Hepatocyte (in vitro differentiated cells): Measurements from ENCODE around the gene SH3YL1. TPM values are rescaled to one million over a fixed set of nuclear protein-coding genes. Genes with fewer than 3 reads are reported as not detected.

Experiments used
- DNase-seq: peaks from one replicate; pipeline ENCODE4 v3.0.0-alpha.2; 2016; ENCODE audit warnings: low spot score
- H2AFZ ChIP-seq: fragments of 200-600 bp; sonication (generic); 2 replicates; pipeline ENCODE4 v1.6.0; 2016; ENCODE audit warnings: antibody characterized with exemption, mild to moderate bottlenecking
- H3K27ac ChIP-seq: fragments of 200-600 bp; sonication (generic); 2 replicates; pipeline ENCODE4 v1.5.1; 2016; ENCODE audit warnings: mild to moderate bottlenecking
- H3K27me3 ChIP-seq: fragments of 200-600 bp; sonication (generic); 2 replicates; pipeline ENCODE4 v1.6.1; 2016
- H3K36me3 ChIP-seq: fragments of 200-600 bp; sonication (generic); replicated peaks from 2 replicates; pipeline ENCODE4 v1.5.1; 2016; ENCODE audit warnings: low read depth; ENCODE audit not compliant: insufficient read depth
- H3K4me1 ChIP-seq: fragments of 200-600 bp; sonication (generic); 2 replicates; pipeline ENCODE4 v1.5.1; 2016; ENCODE audit warnings: mild to moderate bottlenecking, moderate library complexity; ENCODE audit not compliant: insufficient read depth
- H3K4me2 ChIP-seq: fragments of 200-600 bp; sonication (generic); 2 replicates; pipeline ENCODE4 v1.6.0; 2016
- H3K4me3 ChIP-seq: fragments of 200-600 bp; sonication (generic); 2 replicates; pipeline ENCODE4 v1.5.1; 2016; ENCODE audit warnings: mild to moderate bottlenecking
- H3K79me2 ChIP-seq: fragments of 200-600 bp; sonication (generic); 2 replicates; pipeline ENCODE4 v1.6.0; 2017; ENCODE audit warnings: mild to moderate bottlenecking
- H3K9me2 ChIP-seq: fragments of 200-600 bp; sonication (generic); replicated peaks from 2 replicates; pipeline ENCODE4 v1.6.0; 2017; ENCODE audit warnings: mild to moderate bottlenecking; ENCODE audit not compliant: insufficient read depth
- H3K9me3 ChIP-seq: fragments of 200-600 bp; sonication (generic); 2 replicates; pipeline ENCODE4 v1.5.1; 2016; ENCODE audit warnings: low read depth, mild to moderate bottlenecking
- H4K20me1 ChIP-seq: fragments of 200-600 bp; sonication (generic); 2 replicates; pipeline ENCODE4 v1.6.0; 2016; ENCODE audit warnings: mild to moderate bottlenecking; ENCODE audit not compliant: insufficient read depth, poor library complexity, severe bottlenecking
- EZH2 ChIP-seq: fragments of 200-600 bp; sonication (generic); IDR thresholded peaks from 2 replicates; pipeline ENCODE4 v1.6.1; 2016; ENCODE audit warnings: antibody characterized with exemption, mild to moderate bottlenecking, borderline replicate concordance
- EZH2phosphoT487 ChIP-seq: fragments of 200-600 bp; sonication (generic); IDR thresholded peaks from one replicate; pipeline ENCODE4 v1.6.1; 2018; ENCODE audit warnings: antibody characterized with exemption, mild to moderate bottlenecking, low read depth, moderate library complexity; ENCODE audit not compliant: unreplicated experiment, severe bottlenecking
- WGBS: methylation state at CpG from one replicate; pipeline ENCODE4 v1.1.6; 2016; ENCODE audit warnings: low lambda C conversion rate; ENCODE audit errors: missing lambda C conversion rate; 5-methylcytosine and 5-hydroxymethylcytosine counted together
- polyA plus RNA-seq: library from polyadenylated mRNA; unstranded; fragments of >200 nt; fragmentation: Nextera tagmentation; extraction: Ambion mirVana; gene quantifications from 2 replicates; pipeline ENCODE4 v1.2.1, GENCODE V29; 2016
- total RNA-seq: library from RNA; depleted of rRNA; stranded (reverse); fragments of >200 nt; gene quantifications from 2 replicates; pipeline ENCODE4 v1.2.3, GENCODE V29; 2014
- TF ChIP-seq, protein P1 (sequence below): fragments of 200-600 bp; sonication (generic); IDR thresholded peaks from 2 replicates; pipeline ENCODE4 v1.5.1; 2016; ENCODE audit warnings: antibody characterized with exemption, mild to moderate bottlenecking; ENCODE audit not compliant: poor library complexity

Gene SH3YL1
- total and polyA plus RNA-seq, 2 experiments from 2014 or later: 36.3 to 99.8 TPM

DNA sequence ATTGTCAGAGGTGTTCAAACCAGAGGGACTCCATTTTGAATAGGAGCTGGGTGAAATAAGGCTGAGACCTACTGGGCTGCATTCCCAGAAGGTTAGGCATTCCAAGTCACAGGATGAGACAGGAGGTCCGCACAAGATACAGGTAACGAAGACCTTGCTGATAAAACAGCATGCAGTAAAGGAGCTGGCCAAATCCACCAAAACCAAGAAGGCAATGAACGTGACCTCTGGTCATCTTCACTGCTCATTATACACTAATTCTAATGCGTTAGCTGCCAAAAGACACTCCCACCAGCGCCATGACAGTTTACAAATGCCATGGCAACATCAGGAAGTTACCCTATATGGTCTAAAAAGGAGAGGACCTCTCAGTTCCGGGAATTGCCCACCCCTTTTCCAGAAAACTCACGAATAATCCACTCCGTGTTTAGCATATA lies 10.6 kb downstream of the SH3YL1 start:
- Histone ChIP-seq H2AFZ (no peak overlapping the region), H3K27ac (no peak overlapping the region), H4K20me1 (no peaks in the 10 kb centered on the region), H3K9me2 (no peaks in the 10 kb centered on the region), H3K27me3 (no peaks in the 10 kb centered on the region), H3K9me3 (no peaks in the 10 kb centered on the region), H3K79me2 (peaks cover 22% of the 10 kb centered on the region), H3K36me3 (no peaks in the 10 kb centered on the region), H3K4me3 (no peak overlapping the region), H3K4me1 (no peaks in the 10 kb centered on the region), H3K4me2 (no peak overlapping the region)
- TF ChIP-seq, protein P1, sequence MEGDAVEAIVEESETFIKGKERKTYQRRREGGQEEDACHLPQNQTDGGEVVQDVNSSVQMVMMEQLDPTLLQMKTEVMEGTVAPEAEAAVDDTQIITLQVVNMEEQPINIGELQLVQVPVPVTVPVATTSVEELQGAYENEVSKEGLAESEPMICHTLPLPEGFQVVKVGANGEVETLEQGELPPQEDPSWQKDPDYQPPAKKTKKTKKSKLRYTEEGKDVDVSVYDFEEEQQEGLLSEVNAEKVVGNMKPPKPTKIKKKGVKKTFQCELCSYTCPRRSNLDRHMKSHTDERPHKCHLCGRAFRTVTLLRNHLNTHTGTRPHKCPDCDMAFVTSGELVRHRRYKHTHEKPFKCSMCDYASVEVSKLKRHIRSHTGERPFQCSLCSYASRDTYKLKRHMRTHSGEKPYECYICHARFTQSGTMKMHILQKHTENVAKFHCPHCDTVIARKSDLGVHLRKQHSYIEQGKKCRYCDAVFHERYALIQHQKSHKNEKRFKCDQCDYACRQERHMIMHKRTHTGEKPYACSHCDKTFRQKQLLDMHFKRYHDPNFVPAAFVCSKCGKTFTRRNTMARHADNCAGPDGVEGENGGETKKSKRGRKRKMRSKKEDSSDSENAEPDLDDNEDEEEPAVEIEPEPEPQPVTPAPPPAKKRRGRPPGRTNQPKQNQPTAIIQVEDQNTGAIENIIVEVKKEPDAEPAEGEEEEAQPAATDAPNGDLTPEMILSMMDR: no peak
- TF ChIP-seq EZH2 (no peak), EZH2phosphoT487 (no peak)
- no peak for DNase-seq
- WGBS: 90% methylated on average over 8 of the region's 8 CpGs

DNA sequence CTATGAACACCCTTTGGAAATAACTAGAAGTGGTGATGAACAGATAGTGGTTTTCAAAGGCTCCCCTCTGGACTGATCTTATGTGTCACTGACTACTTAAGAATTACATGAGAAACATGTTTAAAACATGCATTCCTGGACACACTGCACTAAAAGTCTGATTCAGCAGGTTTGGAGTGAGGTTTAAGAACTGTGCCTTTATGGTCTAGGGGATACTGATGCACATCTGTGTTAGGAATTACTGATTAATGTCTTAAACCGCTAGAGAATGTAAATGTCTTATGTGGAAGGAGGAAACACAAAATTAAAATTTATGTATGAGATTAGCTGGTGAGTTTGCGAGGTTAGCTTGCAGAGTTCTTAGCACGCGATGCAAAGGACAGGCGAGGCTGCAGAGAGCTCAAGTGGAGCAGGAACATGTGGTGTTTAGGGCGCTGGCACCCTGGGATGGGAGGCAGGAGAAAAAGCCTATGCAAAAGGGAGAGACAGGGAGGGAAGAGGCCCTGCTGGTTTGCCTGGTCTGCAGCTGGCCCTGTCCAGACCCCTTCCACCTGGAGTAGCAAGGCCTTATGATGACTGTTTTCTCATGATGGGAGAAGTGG lies 11.7 kb downstream of the SH3YL1 start:
- no peak overlapping the region for H3K4me2 ChIP-seq
- no peak for DNase-seq
- TF ChIP-seq, protein P1: no peak
- no peak for TF ChIP-seq EZH2phosphoT487
- no peak for TF ChIP-seq EZH2
- H3K4me3 ChIP-seq: no peak overlapping the region
- H3K79me2 ChIP-seq: peaks cover 11% of the 10 kb centered on the region
- no peak overlapping the region for H2AFZ ChIP-seq
- H3K4me1 ChIP-seq: no peaks in the 10 kb centered on the region
- no peaks in the 10 kb centered on the region for H3K9me2 ChIP-seq
- H3K27ac ChIP-seq: peak overlapping the region; percentile 15
- H3K36me3 ChIP-seq: no peaks in the 10 kb centered on the region
- no peaks in the 10 kb centered on the region for H3K27me3 ChIP-seq
- H3K9me3 ChIP-seq: no peaks in the 10 kb centered on the region
- H4K20me1 ChIP-seq: no peaks in the 10 kb centered on the region
- 73% methylated on average over 6 of the region's 6 CpGs for WGBS

DNA sequence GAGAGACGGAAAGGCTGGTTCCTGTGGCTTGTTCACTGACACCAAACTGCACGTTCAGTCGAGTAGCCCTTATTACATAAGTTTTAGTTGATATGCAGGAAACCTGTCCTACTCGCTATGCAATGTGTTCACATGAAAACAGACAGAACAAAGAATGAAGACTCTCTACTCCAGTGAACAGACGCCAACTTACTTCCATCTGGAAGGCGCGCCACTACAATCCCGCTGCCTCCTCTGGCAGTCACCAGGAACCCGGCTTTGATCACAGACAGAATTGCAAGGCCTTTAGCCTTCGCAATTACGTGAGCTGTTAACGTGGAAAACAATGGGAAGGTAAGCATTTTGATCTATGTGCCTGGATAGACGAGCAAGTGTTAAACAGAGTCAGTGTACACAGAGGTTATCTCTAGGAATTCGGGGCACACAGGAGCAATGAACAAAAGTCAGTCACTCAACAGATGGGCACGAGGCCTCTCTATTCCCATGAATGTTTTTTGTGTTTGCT lies 14.2 kb downstream of the SH3YL1 start:
- H3K4me1 ChIP-seq: no peaks in the 10 kb centered on the region
- no peak for TF ChIP-seq EZH2phosphoT487
- no peak for TF ChIP-seq EZH2
- TF ChIP-seq, protein P1: no peak
- no peak overlapping the region for H3K4me3 ChIP-seq
- H3K79me2 ChIP-seq: no peaks in the 10 kb centered on the region
- H3K27me3 ChIP-seq: no peaks in the 10 kb centered on the region
- 73% methylated on average over 15 of the region's 15 CpGs for WGBS
- H3K27ac ChIP-seq: no peak overlapping the region
- no peaks in the 10 kb centered on the region for H3K9me2 ChIP-seq
- no peak for DNase-seq
- H3K4me2 ChIP-seq: no peak overlapping the region
- H2AFZ ChIP-seq: no peak overlapping the region
- no peaks in the 10 kb centered on the region for H3K36me3 ChIP-seq
- no peaks in the 10 kb centered on the region for H4K20me1 ChIP-seq
- no peaks in the 10 kb centered on the region for H3K9me3 ChIP-seq
